K562 (cell line): Measurements from ENCODE around the gene SMAD3. TPM values are rescaled to one million over a fixed set of nuclear protein-coding genes. Genes with fewer than 3 reads are reported as not detected.

Source experiments
- AFF1 ChIP-seq, 2 experiments: fragments of 450-650 bp; IDR thresholded peaks; 2 replicates each; pipeline ENCODE4 v1.6.1; 2018; ENCODE audit warnings: mild to moderate bottlenecking in 2 of 2, low read depth in 1 of 2; ENCODE audit not compliant: partially characterized antibody in 2 of 2
- BDP1 ChIP-seq: IDR thresholded peaks from 3 replicates; pipeline ENCODE4 v1.6.1; 2011; ENCODE audit not compliant: insufficient read length, insufficient read depth
- BRD4 ChIP-seq: fragments of 200-600 bp; sonication (generic); IDR thresholded peaks from 2 replicates; pipeline ENCODE4 v1.6.1; 2017; ENCODE audit warnings: inconsistent platforms
- CEBPG ChIP-seq, 3 experiments: fragments of 200-800 bp in 1 of 3; sonication (Bioruptor generic) in 1 of 3; sonication (generic) in 1 of 3; formaldehyde crosslinking in 1 of 3; IDR thresholded peaks in 2 of 3; conservative IDR thresholded peaks in 1 of 3; 2 replicates each; pipeline versions ENCODE4 v1.6.1 to v1.8.0; 2016 to 2022; ENCODE audit warnings: missing compliant biosample characterization in 2 of 3, missing genetic modification characterization in 2 of 3, mild to moderate bottlenecking in 1 of 3, missing genetic modification reagents in 1 of 3
- EGR1 ChIP-seq: fragments of 450-650 bp; conservative IDR thresholded peaks from 2 replicates; pipeline ENCODE4 v1.6.1; 2017; ENCODE audit warnings: mild to moderate bottlenecking
- GABPA ChIP-seq: fragments of 200-800 bp; sonication (Bioruptor generic); conservative IDR thresholded peaks from 2 replicates; pipeline ENCODE4 v1.6.1; 2016; ENCODE audit warnings: low read depth, missing genetic modification characterization, missing compliant biosample characterization
- HDAC3 ChIP-seq: fragments of 450-650 bp; IDR thresholded peaks from 2 replicates; pipeline ENCODE4 v1.6.1; 2018; ENCODE audit warnings: borderline replicate concordance, mild to moderate bottlenecking, moderate library complexity; ENCODE audit not compliant: partially characterized antibody
- HDAC6 ChIP-seq: IDR thresholded peaks from 2 replicates; pipeline ENCODE4 v1.6.1; 2012; ENCODE audit warnings: low read depth, mild to moderate bottlenecking, control low read depth, inconsistent platforms, low read length, moderate library complexity
- IRF1 ChIP-seq: sonication (generic); formaldehyde crosslinking; IDR thresholded peaks from 2 replicates; pipeline ENCODE4 v1.8.0; 2022; ENCODE audit warnings: missing genetic modification reagents, mild to moderate bottlenecking, borderline replicate concordance
- KDM4B ChIP-seq, 2 experiments: fragments of 450-650 bp in 1 of 2; sonication (generic) in 1 of 2; IDR thresholded peaks; 2 replicates each; pipeline ENCODE4 v1.6.1; 2016 to 2017; ENCODE audit warnings: borderline replicate concordance in 2 of 2, antibody characterized with exemption in 1 of 2, low read depth in 1 of 2, mild to moderate bottlenecking in 1 of 2
- KHSRP ChIP-seq: fragments of 450-650 bp; IDR thresholded peaks from 2 replicates; pipeline ENCODE4 v1.6.1; 2017
- NELFE ChIP-seq: IDR thresholded peaks from 2 replicates; pipeline ENCODE4 v1.6.1; 2011; ENCODE audit warnings: mild to moderate bottlenecking; ENCODE audit not compliant: insufficient read depth, insufficient read length
- NEUROD1 ChIP-seq: fragments of 150-350 bp; IDR thresholded peaks from 2 replicates; pipeline ENCODE4 v1.6.1; 2014; ENCODE audit warnings: borderline replicate concordance, low read length, low read depth; ENCODE audit not compliant: partially characterized antibody
- NFIC ChIP-seq: fragments of 450-650 bp; IDR thresholded peaks from 2 replicates; pipeline ENCODE4 v1.6.1; 2017; ENCODE audit warnings: mild to moderate bottlenecking, inconsistent platforms
- NONO ChIP-seq, 2 experiments: fragments of 200-400 bp in 1 of 2; fragments of 450-650 bp in 1 of 2; formaldehyde crosslinking in 1 of 2; IDR thresholded peaks; 2 replicates each; pipeline ENCODE4 v1.6.1; 2017; ENCODE audit warnings: low read depth in 2 of 2, mild to moderate bottlenecking in 2 of 2, moderate library complexity in 2 of 2, low read length in 1 of 2
- SLC30A9 ChIP-seq: fragments of 250-450 bp; sonication (Bioruptor Pico); IDR thresholded peaks from 2 replicates; pipeline ENCODE4 v1.8.0; 2022; ENCODE audit warnings: mild to moderate bottlenecking, moderate library complexity
- SRSF3 ChIP-seq: fragments of 200-400 bp; formaldehyde crosslinking; IDR thresholded peaks from 2 replicates; pipeline ENCODE4 v1.6.1; 2016; ENCODE audit warnings: mild to moderate bottlenecking, low read length, moderate library complexity; ENCODE audit not compliant: insufficient read depth
- STAT5A ChIP-seq: IDR thresholded peaks from 2 replicates; pipeline ENCODE4 v1.6.1; 2012; ENCODE audit warnings: low read length, inconsistent platforms, borderline replicate concordance
- TARDBP ChIP-seq: fragments of 450-650 bp; IDR thresholded peaks from 2 replicates; pipeline ENCODE4 v1.6.1; 2016
- XRCC3 ChIP-seq: fragments of 450-650 bp; IDR thresholded peaks from 2 replicates; pipeline ENCODE4 v1.6.1; 2017; ENCODE audit warnings: mild to moderate bottlenecking, moderate library complexity
- ZBTB17 ChIP-seq: fragments of 450-650 bp; formaldehyde crosslinking; IDR thresholded peaks from 2 replicates; pipeline ENCODE4 v1.4.0; 2020; ENCODE audit warnings: mild to moderate bottlenecking
- ZNF507 ChIP-seq: conservative IDR thresholded peaks from 2 replicates; pipeline ENCODE4 v1.6.1; 2017; ENCODE audit warnings: missing genetic modification characterization, missing compliant biosample characterization
- ZNF57 ChIP-seq: fragments of 450-650 bp; formaldehyde crosslinking; IDR thresholded peaks from 2 replicates; pipeline ENCODE4 v1.4.0; 2020; ENCODE audit warnings: mild to moderate bottlenecking, moderate library complexity
- ZNF695 ChIP-seq: fragments of 450-650 bp; formaldehyde crosslinking; IDR thresholded peaks from 2 replicates; pipeline ENCODE4 v1.4.0; 2020; ENCODE audit warnings: mild to moderate bottlenecking, moderate library complexity
- polyA plus RNA-seq, 8 experiments: library from polyadenylated mRNA; depleted of rRNA in 4 of 8; stranded (reverse) in 5 of 8; unstranded in 3 of 8; fragments of >200 nt; fragmentation: Nextera tagmentation in 2 of 8; fragmentation: Illumina TruSeq in 1 of 8; extraction: Ambion mirVana in 2 of 8; extraction: Trizol in 1 of 8; gene quantifications; 2 replicates each; pipeline versions ENCODE4 v1.2.1 to v1.2.3, GENCODE V29; 2011 to 2014; ENCODE audit warnings: inconsistent platforms in 1 of 8, missing spikeins in 1 of 8
- total RNA-seq, 7 experiments: library from RNA; depleted of rRNA in 6 of 7; stranded (reverse); fragments of >200 nt in 6 of 7; fragmentation: Illumina TruSeq in 2 of 7; extraction: Trizol in 2 of 7; gene quantifications; 2 replicates each; pipeline versions ENCODE4 v1.2.1 to v1.2.3, GENCODE V29; 2011 to 2021; ENCODE audit warnings: low replicate concordance in 1 of 7

Gene SMAD3
- total and polyA plus RNA-seq, 9 of the 15 experiments (the other 6 are each of a cell fraction or from before 2014, with no cell fraction given) = 4.3 to 39.2 (median 11.1) TPM

GRCh38 chr15:67076147-67076843 is 10.9 kb downstream of the SMAD3 start (continued):
- TF ChIP-seq ZNF695 (no peak), ZNF507 (no peak), CEBPG (CRISPR knock-in tag; IDR thresholded peaks at IDR 0.05) (no peak), CEBPG (tag; conservative IDR thresholded peaks at IDR 0.05 in 1 of 2, IDR thresholded peaks at IDR 0.05 in 1 of 2) (no peak), HDAC6 (no peak), AFF1 (IDR thresholded peaks at IDR 0.05; ENCODE audit: low read depth in 1 of 2, partially characterized antibody in 2 of 2) (peak in 1 of 2 experiments; percentile 68), KDM4B (IDR thresholded peaks at IDR 0.05; ENCODE audit: borderline replicate concordance in 2 of 2, low read depth in 1 of 2) (no peak; a peak in 1 of 4 replicates), HDAC3 (peak; percentile 43), KHSRP (no peak), GABPA (tag) (peak; percentile 50; the same call in 1 of the 2 replicates), NFIC (no peak; the same call in 1 of the 2 replicates), NONO (IDR thresholded peaks at IDR 0.05; ENCODE audit: low read depth in 2 of 2, low read length in 1 of 2) (no peak), IRF1 (no peak), ZNF57 (no peak), SRSF3 (no peak), BDP1 (no peak), BRD4 (no peak), XRCC3 (no peak), EGR1 (0 out of 2 replicates have a peak, but pooled peaks have one; percentile 20), STAT5A (peak; percentile 29; the same call in 1 of the 2 replicates), SLC30A9 (CRISPR knock-in tag) (no peak), NEUROD1 (peak; percentile 51), NELFE (no peak), TARDBP (no peak), ZBTB17 (no peak)
